HepG2 (cell line): ENCODE results near the gene LLGL1. TPM values are rescaled to one million over a fixed set of nuclear protein-coding genes. Genes with fewer than 3 reads are reported as not detected.
A peak's percentile ranks its signal among the peaks of the same experiment; 100 is the strongest.

ENCODE experiments used
- ATAC-seq: fragments of 200-7000 bp; cut with Tn5 transposase; 3 replicates; pipeline ENCODE4 v1.9.1; 2020; ENCODE audit warnings: mild to moderate bottlenecking, moderate library complexity
- BruUV-seq: library from RNA; stranded (reverse); fragments of 400-500 nt; replicated peaks from 2 replicates; lab custom pipeline; 2021; lab: Mats Ljungman, UMichigan
- CTCF ChIA-PET: fragments of 300-600 bp; formaldehyde crosslinking; extraction: SDS; loops from one replicate; lab custom pipeline; 2021; ENCODE audit warnings: low total read pairs, inconsistent platforms, low intra/inter-chr PET ratio; lab: Yijun Ruan, JAX
- POLR2A ChIA-PET: fragments of 350-600 bp; sonication (Branson Sonifier 250); formaldehyde crosslinking; loops from one replicate; lab custom pipeline; 2020; ENCODE audit warnings: antibody characterized with exemption, inconsistent platforms; lab: Yijun Ruan, JAX
- DNase-seq: peaks from one replicate; pipeline ENCODE4 v3.0.0-alpha.2; 2015; ENCODE audit warnings: low spot score
- FAIRE-seq: peaks from 3 replicates; lab custom pipeline; 2011; peaks lifted over from hg19 to GRCh38; lab: Jason Lieb, UNC
- H2AFZ ChIP-seq: one replicate; pipeline ENCODE4 v1.6.1; 2011; ENCODE audit warnings: low read length, inconsistent platforms
- H3K27ac ChIP-seq: fragments of 300-600 bp; 3 replicates; pipeline ENCODE4 v1.8.0; 2011; ENCODE audit warnings: mixed run types, mild to moderate bottlenecking, mixed read lengths, low read length, inconsistent platforms; ENCODE audit not compliant: insufficient read depth; ENCODE audit errors: extremely low read length
- H3K27me3 ChIP-seq, 2 experiments: fragments of 200-600 bp in 1 of 2; 2 replicates in 1 of 2; 3 replicates in 1 of 2; pipeline versions ENCODE4 v1.6.0 to v1.8.0; 2011; ENCODE audit warnings: low read length in 2 of 2, mild to moderate bottlenecking in 2 of 2, moderate library complexity in 2 of 2, inconsistent platforms in 1 of 2; ENCODE audit not compliant: insufficient read depth in 2 of 2, control insufficient read depth in 1 of 2
- H3K36me3 ChIP-seq, 2 experiments: fragments of 200-600 bp in 1 of 2; replicated peaks in 1 of 2; 2 replicates in 1 of 2; 3 replicates in 1 of 2; pipeline versions ENCODE4 v1.5.1 to v1.8.0; 2011; ENCODE audit warnings: low read length in 2 of 2, inconsistent platforms in 1 of 2; ENCODE audit not compliant: insufficient read depth in 2 of 2, control insufficient read depth in 1 of 2
- H3K4me1 ChIP-seq: 2 replicates; pipeline ENCODE4 v1.5.1; 2012; ENCODE audit warnings: low read length, inconsistent platforms; ENCODE audit not compliant: insufficient read depth
- H3K4me2 ChIP-seq: 2 replicates; pipeline ENCODE4 v1.6.0; 2011; ENCODE audit warnings: low read depth, low read length, inconsistent platforms
- H3K4me3 ChIP-seq, 3 experiments: fragments of 200-600 bp in 1 of 3; sonication (generic), shearing (Covaris generic) in 1 of 3; replicated peaks in 1 of 3; 2 replicates each; pipeline ENCODE4 v1.5.1; 2011 to 2016; ENCODE audit warnings: low read length in 3 of 3, inconsistent platforms in 2 of 3, low read depth in 2 of 3, mild to moderate bottlenecking in 2 of 3, control low read depth in 1 of 3, mixed read lengths in 1 of 3; ENCODE audit not compliant: insufficient read depth in 1 of 3
- H3K79me2 ChIP-seq: one replicate; pipeline ENCODE4 v1.6.1; 2011; ENCODE audit warnings: low read length, inconsistent platforms; ENCODE audit not compliant: insufficient read depth
- H3K9ac ChIP-seq: 2 replicates; pipeline ENCODE4 v1.6.0; 2011; ENCODE audit warnings: mild to moderate bottlenecking, low read depth, low read length, inconsistent platforms; ENCODE audit not compliant: insufficient read depth
- H3K9me3 ChIP-seq: 2 replicates; pipeline ENCODE4 v1.5.1; 2012; ENCODE audit warnings: mild to moderate bottlenecking, low read length
- H4K20me1 ChIP-seq: 2 replicates; pipeline ENCODE4 v1.6.0; 2011; ENCODE audit warnings: inconsistent platforms, mild to moderate bottlenecking, low read length, moderate library complexity; ENCODE audit not compliant: insufficient read depth
- AGO2 ChIP-seq: fragments of 200-400 bp; formaldehyde crosslinking; optimal IDR thresholded peaks from 2 replicates; pipeline ENCODE3; 2017; ENCODE audit warnings: mild to moderate bottlenecking, low read depth, low read length, moderate library complexity
- CREBL2 ChIP-seq: sonication (generic); formaldehyde crosslinking; IDR thresholded peaks from 2 replicates; pipeline ENCODE4 v1.8.1; 2023; ENCODE audit warnings: missing genetic modification reagents, mild to moderate bottlenecking, borderline replicate concordance
- HMG20A ChIP-seq: IDR thresholded peaks from 2 replicates; pipeline ENCODE4 v1.6.1; 2016; ENCODE audit warnings: borderline replicate concordance
- RBFOX2 ChIP-seq: fragments of 200-400 bp; formaldehyde crosslinking; IDR thresholded peaks from 2 replicates; pipeline ENCODE4 v1.6.1; 2017; ENCODE audit warnings: low read depth, mild to moderate bottlenecking, low read length
- ZNF3 ChIP-seq: IDR thresholded peaks from 2 replicates; pipeline ENCODE4 v1.7.0; 2017; ENCODE audit warnings: inconsistent platforms
- ZNF513 ChIP-seq: sonication (generic); formaldehyde crosslinking; conservative IDR thresholded peaks from 2 replicates; pipeline ENCODE4 v1.5.0; 2020; ENCODE audit warnings: missing genetic modification reagents
- WGBS: methylation state at CpG from one replicate; pipeline ENCODE4 v1.1.6; 2017; ENCODE audit warnings: low lambda C conversion rate; 5-methylcytosine and 5-hydroxymethylcytosine counted together
- in situ Hi-C: cut with HindIII; loops from 2 replicates; pipeline ENCODE4 v1.10.0; 2017; ENCODE audit warnings: low pct_unique_long_range_greater_than_20kb; ENCODE audit not compliant: extremely low pct_ligation_motif_present
- intact Hi-C: fragments of 100-400 bp; cut with micrococcal nuclease; formaldehyde crosslinking; loops from one replicate; pipeline ENCODE4 v1.10.0; 2022; ENCODE audit not compliant: unreplicated experiment
- polyA plus RNA-seq, 8 experiments: library from polyadenylated mRNA; depleted of rRNA in 3 of 8; stranded (reverse) in 7 of 8; unstranded in 1 of 8; fragments of >200 nt; fragmentation: Illumina TruSeq in 4 of 8; extraction: Trizol in 4 of 8; gene quantifications; 2 replicates each; pipeline versions ENCODE4 v1.2.1 to v1.2.3, GENCODE V29; 2011 to 2016; ENCODE audit warnings: low read depth in 4 of 8, missing spikeins in 1 of 8, mixed read lengths in 1 of 8; ENCODE audit not compliant: insufficient read depth in 1 of 8
- total RNA-seq, 5 experiments: library from RNA; depleted of rRNA; stranded (reverse); fragments of >200 nt; fragmentation: Illumina TruSeq; extraction: Trizol; gene quantifications; 2 replicates each; pipeline ENCODE4 v1.2.3, GENCODE V29; 2016; ENCODE audit warnings: low read depth in 1 of 5

The LLGL1 gene
- total and polyA plus RNA-seq, 2 of the 13 experiments (the other 11 are each of a cell fraction or from before 2014, with no cell fraction given) = 15.0 to 15.3 TPM

GRCh38 chr17:18263885-18264682 is 38.6 kb downstream of the LLGL1 start:
- TF ChIP-seq CREBL2 (CRISPR knock-in tag) (no peak), ZNF3 (no peak), RBFOX2 (0 out of 2 replicates have a peak, but pooled peaks have one; percentile 30), AGO2 (peak; percentile 31), HMG20A (CRISPR knock-in tag) (no peak), ZNF513 (no peak)
- Histone ChIP-seq H3K27ac (no peak overlapping the region), H3K79me2 (peaks cover 9% of the 10 kb centered on the region), H3K27me3 (no peaks in the 10 kb centered on the region; a peak in 1 of 5 replicates), H4K20me1 (no peaks in the 10 kb centered on the region), H3K9me3 (no peaks in the 10 kb centered on the region), H3K36me3 (peaks cover 4 to 23% of the 10 kb centered on the region in 2 experiments; a peak in 4 of 5 replicates), H3K4me2 (no peak overlapping the region), H3K4me1 (peaks cover 20% of the 10 kb centered on the region), H3K4me3 (no peak overlapping the region), H3K9ac (no peak overlapping the region), H2AFZ (no peak overlapping the region)
- ATAC-seq (no peak), FAIRE-seq (no peak), DNase-seq (no peak)
- ChIA-PET CTCF (no interaction called here), POLR2A (no interaction called here)
- in situ Hi-C loops (no loop called here), intact Hi-C loops (no loop called here)
- no TSS peak for BruUV-seq
- no CpG with 5 or more reads among the region's 50 CpGs for WGBS
